A673 (cell line): ENCODE data around the gene CTLA4. TPM values are rescaled to one million over a fixed set of nuclear protein-coding genes. Genes with fewer than 3 reads are reported as not detected.

Experiments
- BruUV-seq: library from RNA; stranded (reverse); fragments of 400-500 nt; replicated peaks from 2 replicates; lab custom pipeline; 2021; lab: Mats Ljungman, UMichigan
- CTCF ChIA-PET: fragments of 300-600 bp; sonication (Branson Sonifier 250); formaldehyde crosslinking; loops from one replicate; lab custom pipeline; 2022; ENCODE audit warnings: antibody characterized with exemption; lab: Charles Lee
- POLR2A ChIA-PET: fragments of 300-600 bp; sonication (Branson Sonifier 250); formaldehyde crosslinking; loops from one replicate; lab custom pipeline; 2022; ENCODE audit warnings: antibody characterized with exemption; ENCODE audit not compliant: low non-redundant PET; lab: Charles Lee
- DNase-seq: peaks from one replicate; pipeline ENCODE4 v3.0.0-alpha.2; 2015; ENCODE audit warnings: low spot score
- H3K27ac ChIP-seq: fragments of 200-600 bp; sonication (generic); 2 replicates; pipeline ENCODE4 v1.5.1; 2016; ENCODE audit warnings: mixed run types, low read depth, mild to moderate bottlenecking, mixed read lengths, antibody characterized with exemption, low read length; ENCODE audit not compliant: poor library complexity, severe bottlenecking
- H3K27me3 ChIP-seq: fragments of 200-600 bp; sonication (generic); replicated peaks from 2 replicates; pipeline ENCODE4 v1.6.1; 2017; ENCODE audit warnings: mixed run types, low read depth, mild to moderate bottlenecking, mixed read lengths, antibody characterized with exemption, low read length; ENCODE audit not compliant: insufficient read depth, poor library complexity
- H3K36me3 ChIP-seq: fragments of 200-600 bp; sonication (generic); 2 replicates; pipeline ENCODE4 v1.6.1; 2016; ENCODE audit warnings: mixed run types, mild to moderate bottlenecking, mixed read lengths, antibody characterized with exemption, low read length; ENCODE audit not compliant: insufficient read depth, poor library complexity, severe bottlenecking
- H3K4me1 ChIP-seq: fragments of 200-600 bp; sonication (generic); 2 replicates; pipeline ENCODE4 v1.6.1; 2017; ENCODE audit warnings: mixed run types, mild to moderate bottlenecking, mixed read lengths, antibody characterized with exemption, low read length; ENCODE audit not compliant: insufficient read depth, poor library complexity, severe bottlenecking
- H3K4me3 ChIP-seq: fragments of 200-600 bp; sonication (generic); 2 replicates; pipeline ENCODE4 v1.5.1; 2016; ENCODE audit warnings: low read depth, mixed run types, mild to moderate bottlenecking, mixed read lengths, low read length; ENCODE audit not compliant: poor library complexity, severe bottlenecking
- H3K9me3 ChIP-seq: fragments of 200-600 bp; sonication (generic); 2 replicates; pipeline ENCODE4 v1.6.1; 2016; ENCODE audit warnings: mixed run types, low read depth, mild to moderate bottlenecking, mixed read lengths, antibody characterized with exemption, low read length; ENCODE audit not compliant: poor library complexity, severe bottlenecking
- CTCF ChIP-seq: fragments of 300-800, 200-600 bp; sonication (generic); conservative IDR thresholded peaks from 2 replicates; pipeline ENCODE4 v1.5.1; 2017; ENCODE audit warnings: low read depth, mild to moderate bottlenecking, antibody characterized with exemption, low read length, moderate library complexity, mixed read lengths
- EZH2 ChIP-seq: fragments of 200-600 bp; sonication (generic); IDR thresholded peaks from 2 replicates; pipeline ENCODE4 v1.6.1; 2017; ENCODE audit warnings: borderline replicate concordance, low read depth, mild to moderate bottlenecking, mixed read lengths, antibody characterized with exemption, low read length; ENCODE audit not compliant: poor library complexity, severe bottlenecking
- intact Hi-C: fragments of 100-400 bp; cut with micrococcal nuclease; formaldehyde crosslinking; loops from one replicate; pipeline ENCODE4 v1.10.0; 2022; ENCODE audit not compliant: unreplicated experiment
- total RNA-seq: library from RNA; stranded (reverse); gene quantifications from 2 replicates; pipeline ENCODE4 v1.2.3, GENCODE V29; 2021

Gene CTLA4
- total RNA-seq, 1 experiment from 2014 or later: not detected

GRCh38 chr2:203893840-203894239, 26.3 kb downstream of the CTLA4 start:
- no peak overlapping the region for H3K27ac ChIP-seq
- no TSS peak for BruUV-seq

DNA sequence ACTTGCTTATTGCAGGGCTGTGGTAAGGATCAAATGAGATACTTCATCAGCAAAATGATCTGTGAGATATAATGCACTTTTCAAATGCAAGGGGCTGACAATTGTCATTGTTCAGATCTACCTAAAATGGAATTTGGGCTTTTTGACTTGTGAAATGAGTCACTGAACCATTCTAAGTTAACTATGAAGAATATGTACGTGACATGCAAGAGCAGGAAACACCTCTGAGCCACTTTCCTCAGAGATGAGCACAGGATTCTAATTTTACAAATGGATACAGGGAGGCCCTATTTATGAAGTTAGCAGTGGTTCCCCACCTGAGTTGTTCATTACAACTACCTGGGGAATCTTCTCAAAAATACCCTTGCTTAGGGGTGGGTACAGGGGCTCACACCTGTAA, 26.7 kb downstream of the CTLA4 start:
- Histone ChIP-seq H3K4me3 (no peak overlapping the region), H3K27me3 (no peaks in the 10 kb centered on the region), H3K27ac (no peak overlapping the region), H3K4me1 (no peaks in the 10 kb centered on the region), H3K9me3 (no peaks in the 10 kb centered on the region), H3K36me3 (no peaks in the 10 kb centered on the region)
- no TSS peak for BruUV-seq
- ChIA-PET POLR2A (no interaction called here), CTCF (no interaction called here)
- no peak for DNase-seq
- intact Hi-C loops: no loop called here
- no peak for TF ChIP-seq EZH2
- TF ChIP-seq CTCF: no peak

More at GRCh38 chr2:203893840-203894239, 26.3 kb downstream of the CTLA4 start:
- Histone ChIP-seq H3K9me3 (no peaks in the 10 kb centered on the region), H3K4me3 (no peak overlapping the region), H3K27me3 (no peaks in the 10 kb centered on the region), H3K4me1 (no peaks in the 10 kb centered on the region), H3K36me3 (no peaks in the 10 kb centered on the region)
- CTCF ChIA-PET: no interaction called here
- no peak for DNase-seq
- intact Hi-C loops: no loop called here
- TF ChIP-seq EZH2: no peak
- TF ChIP-seq CTCF: no peak
- POLR2A ChIA-PET: no interaction called here

GRCh38 chr2:203897544-203897943, 30.0 kb downstream of the CTLA4 start:
- Histone ChIP-seq H3K9me3 (peaks cover 7% of the 10 kb centered on the region), H3K27ac (no peak overlapping the region), H3K4me1 (peaks cover 3% of the 10 kb centered on the region), H3K27me3 (no peaks in the 10 kb centered on the region), H3K36me3 (no peaks in the 10 kb centered on the region), H3K4me3 (no peak overlapping the region)
- ChIA-PET CTCF (no interaction called here), POLR2A (no interaction called here)
- BruUV-seq: no TSS peak
- TF ChIP-seq EZH2 (no peak), CTCF (no peak)
- intact Hi-C loops: no loop called here
- DNase-seq: no peak
